Testis (tissue), 3 donors: Measurements from ENCODE around the gene TMEM87B. TPM values are rescaled to one million over a fixed set of nuclear protein-coding genes. Genes with fewer than 3 reads are reported as not detected.
A peak's percentile ranks its signal among the peaks of the same experiment; 100 is the strongest.

Source experiments
- DNase-seq: peaks from one replicate; pipeline ENCODE4 v3.0.0-alpha.2; 2019
- H3K27ac ChIP-seq, 2 donors: fragments of 200-600 bp; sonication (generic); one replicate each; pipeline ENCODE4 v1.5.1; 2019
- H3K27me3 ChIP-seq: fragments of 200-600 bp; sonication (generic); one replicate; pipeline ENCODE4 v1.5.1; 2019
- H3K36me3 ChIP-seq: fragments of 200-600 bp; sonication (generic); one replicate; pipeline ENCODE4 v1.5.1; 2017; ENCODE audit warnings: low read depth; ENCODE audit errors: missing control alignments
- H3K4me1 ChIP-seq: fragments of 200-600 bp; sonication (generic); one replicate; pipeline ENCODE4 v1.5.1; 2019
- H3K4me3 ChIP-seq, 2 donors: fragments of 200-600 bp; sonication (generic); one replicate each; pipeline ENCODE4 v1.5.1; 2017 to 2019
- H3K9me3 ChIP-seq: fragments of 200-600 bp; sonication (generic); one replicate; pipeline ENCODE4 v1.5.1; 2017
- CTCF ChIP-seq, 3 experiments: fragments of 450-650 bp in 2 of 3; fragments of 200-600 bp in 1 of 3; sonication (generic) in 1 of 3; IDR thresholded peaks; one replicate each; pipeline ENCODE4 v1.5.1; 2016 to 2019; ENCODE audit warnings: antibody characterized with exemption in 3 of 3, mild to moderate bottlenecking in 2 of 3, moderate library complexity in 1 of 3
- POLR2A ChIP-seq: fragments of 450-650 bp; IDR thresholded peaks from one replicate; pipeline ENCODE4 v1.6.1; 2017; ENCODE audit warnings: antibody characterized with exemption, mild to moderate bottlenecking, moderate library complexity
- WGBS, 2 donors: methylation state at CpG; one replicate each; pipeline ENCODE4 v1.1.5; 2018; 5-methylcytosine and 5-hydroxymethylcytosine counted together
- intact Hi-C: fragments of 100-400 bp; cut with DNase I; formaldehyde crosslinking; loops from one replicate; pipeline ENCODE4 v1.15.1; 2023; ENCODE audit warnings: low total_unique reads
- polyA plus RNA-seq: library from polyadenylated mRNA; stranded (reverse); fragments of 350-450 nt; fragmentation: Illumina TruSeq; extraction: RNeasy Lipid Tissue Mini Kit (QIAGEN cat#74804); gene quantifications from one replicate; pipeline ENCODE4 v1.2.3, GENCODE V29; 2014; ENCODE audit warnings: low read depth, low replicate concordance; ENCODE audit not compliant: insufficient read depth
- total RNA-seq, 2 donors: library from RNA; depleted of rRNA; stranded (reverse); fragments of >200 nt; gene quantifications; one replicate each; pipeline ENCODE4 v1.2.3, GENCODE V29; 2016

Gene TMEM87B
- total and polyA plus RNA-seq, 3 donors from 2014 or later = 12.9 to 22.6 (median 13.2) TPM

DNA sequence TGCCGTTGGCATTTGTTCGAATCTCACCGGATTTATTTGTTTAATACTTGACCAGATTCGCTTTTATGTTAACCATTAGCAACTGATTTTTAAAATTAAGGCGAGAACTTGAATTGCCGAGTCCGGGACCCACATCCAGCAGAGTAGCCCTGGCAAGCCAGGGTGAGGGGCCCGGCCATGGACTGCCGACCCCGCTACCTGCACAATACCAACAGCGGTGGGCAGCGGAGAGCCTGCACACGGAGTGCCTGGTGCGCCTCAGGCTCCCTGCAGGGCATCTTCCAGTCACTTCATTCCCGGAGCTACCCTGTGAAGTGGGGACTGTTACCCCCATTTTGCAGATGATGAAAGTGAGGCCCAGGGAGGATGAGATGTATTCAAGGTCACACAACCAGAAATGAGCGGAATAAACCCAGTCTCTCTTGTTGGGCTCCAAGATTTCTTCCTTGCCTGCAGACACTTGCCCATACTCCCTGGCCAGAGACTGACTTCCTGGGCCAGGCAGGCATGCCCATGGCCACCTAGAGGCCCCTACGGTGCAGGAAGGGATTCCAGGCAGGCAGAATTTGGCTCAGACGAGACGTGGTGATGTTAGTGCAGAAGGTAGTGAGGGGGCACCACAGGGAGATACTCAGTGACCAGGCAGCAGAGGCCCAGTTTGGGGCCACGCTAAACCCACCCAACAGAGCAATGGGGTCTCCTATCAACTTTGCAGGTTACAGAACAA lies 86.0 kb downstream of the TMEM87B start:
- H3K36me3 ChIP-seq = no peaks in the 10 kb centered on the region
- H3K27ac ChIP-seq = no peak overlapping the region
- TF ChIP-seq CTCF (IDR thresholded peaks at IDR 0.05) = no peak
- no peak for TF ChIP-seq POLR2A
- WGBS, 2 donors = 57 to 85% methylated on average over 19 to 20 of the region's 20 CpGs
- H3K4me1 ChIP-seq = peaks cover 5% of the 10 kb centered on the region
- intact Hi-C loops = no loop called here
- no peaks in the 10 kb centered on the region for H3K27me3 ChIP-seq
- DNase-seq = peak; percentile 1
- H3K4me3 ChIP-seq = no peak overlapping the region
- no peaks in the 10 kb centered on the region for H3K9me3 ChIP-seq

DNA sequence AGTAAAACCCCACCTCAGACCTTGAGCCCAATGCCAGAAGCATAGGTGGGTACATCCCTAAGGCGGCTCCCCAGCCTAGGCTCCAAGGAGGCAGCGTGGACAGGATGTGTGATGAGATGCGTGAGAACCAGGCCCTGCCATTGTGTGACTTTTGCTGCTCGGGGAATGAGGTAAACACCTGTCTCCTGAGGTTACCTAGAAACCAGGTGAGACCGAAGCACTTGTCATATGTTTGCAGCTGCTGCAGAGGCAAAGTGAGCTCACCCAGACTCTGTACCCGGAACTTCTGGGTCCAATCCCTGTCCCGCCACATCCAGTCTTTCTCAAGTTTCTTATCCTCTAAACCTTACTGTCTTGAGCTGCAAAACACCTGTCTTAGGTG lies 86.5 kb downstream of the TMEM87B start:
- WGBS, 2 donors = 83 to 90% methylated on average over 7 of the region's 7 CpGs
- Histone ChIP-seq H3K27me3 (no peaks in the 10 kb centered on the region), H3K27ac (no peak overlapping the region), H3K4me3 (no peak overlapping the region), H3K4me1 (peaks cover 5% of the 10 kb centered on the region), H3K9me3 (no peaks in the 10 kb centered on the region), H3K36me3 (no peaks in the 10 kb centered on the region)
- TF ChIP-seq POLR2A (no peak), CTCF (IDR thresholded peaks at IDR 0.05) (no peak)
- DNase-seq = peak; percentile 9
- intact Hi-C loops = no loop called here

DNA sequence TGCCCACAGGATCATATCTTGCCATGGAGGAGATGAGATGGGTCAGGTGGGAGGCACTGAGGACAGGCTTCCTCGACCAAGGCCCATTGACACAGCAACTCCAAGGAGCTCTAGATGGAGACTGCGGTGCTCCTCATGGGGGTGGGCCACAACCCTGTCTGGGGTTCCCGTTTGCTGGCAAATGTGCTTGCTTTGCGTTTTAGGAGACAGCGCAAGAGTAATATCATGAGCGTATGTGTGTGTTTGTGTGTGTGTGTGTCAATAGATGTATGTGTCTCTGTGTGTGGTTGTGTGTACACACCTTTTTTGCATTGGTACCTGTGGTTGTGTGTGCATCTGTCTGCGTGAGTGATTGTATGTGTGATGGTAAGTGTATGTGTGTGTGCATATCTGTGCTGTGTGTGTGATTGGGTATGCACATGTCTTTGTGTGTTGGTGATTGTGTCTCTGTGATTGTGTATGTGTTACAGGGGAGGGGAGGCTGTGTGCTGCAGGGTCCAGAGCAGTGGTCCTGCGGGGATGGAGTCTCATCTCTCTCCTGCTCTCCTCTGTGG lies 87.5 kb downstream of the TMEM87B start:
- no peaks in the 10 kb centered on the region for H3K9me3 ChIP-seq
- intact Hi-C loops = no loop called here
- H3K4me3 ChIP-seq = no peak overlapping the region
- no peaks in the 10 kb centered on the region for H3K36me3 ChIP-seq
- peaks cover 5% of the 10 kb centered on the region for H3K4me1 ChIP-seq
- H3K27me3 ChIP-seq = no peaks in the 10 kb centered on the region
- WGBS, 2 donors = 91 to 100% methylated on average over 2 to 8 of the region's 8 CpGs
- no peak for DNase-seq
- no peak overlapping the region for H3K27ac ChIP-seq
- TF ChIP-seq CTCF (IDR thresholded peaks at IDR 0.05) = no peak
- no peak for TF ChIP-seq POLR2A

DNA sequence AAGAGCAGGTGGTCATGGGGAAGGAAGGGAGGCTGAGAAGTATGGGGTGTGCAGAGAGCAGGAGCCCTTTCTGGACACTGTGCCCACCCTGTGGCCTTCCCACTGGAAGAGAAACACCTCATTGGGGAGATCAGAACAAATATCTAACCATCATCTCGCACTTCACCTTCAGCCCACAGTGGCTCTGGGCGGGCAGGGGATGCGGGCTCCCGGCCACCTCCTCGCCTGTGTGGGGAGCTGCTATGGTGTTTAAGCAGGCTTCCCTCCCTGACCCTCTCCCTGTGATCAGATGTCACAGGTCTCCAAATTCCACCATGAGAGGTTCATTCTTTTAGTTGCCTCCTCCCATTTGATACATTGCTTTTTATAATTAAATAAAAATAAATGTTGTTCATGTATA lies 88.1 kb downstream of the TMEM87B start:
- no peaks in the 10 kb centered on the region for H3K36me3 ChIP-seq
- 85 to 96% methylated on average over 4 to 5 of the region's 5 CpGs for WGBS, 2 donors
- intact Hi-C loops = no loop called here
- H3K4me1 ChIP-seq = peaks cover 5% of the 10 kb centered on the region
- no peak overlapping the region for H3K4me3 ChIP-seq
- H3K27ac ChIP-seq = no peak overlapping the region
- no peaks in the 10 kb centered on the region for H3K27me3 ChIP-seq
- DNase-seq = peak; percentile 6
- TF ChIP-seq CTCF (IDR thresholded peaks at IDR 0.05) = no peak
- no peak for TF ChIP-seq POLR2A
- H3K9me3 ChIP-seq = no peaks in the 10 kb centered on the region

DNA sequence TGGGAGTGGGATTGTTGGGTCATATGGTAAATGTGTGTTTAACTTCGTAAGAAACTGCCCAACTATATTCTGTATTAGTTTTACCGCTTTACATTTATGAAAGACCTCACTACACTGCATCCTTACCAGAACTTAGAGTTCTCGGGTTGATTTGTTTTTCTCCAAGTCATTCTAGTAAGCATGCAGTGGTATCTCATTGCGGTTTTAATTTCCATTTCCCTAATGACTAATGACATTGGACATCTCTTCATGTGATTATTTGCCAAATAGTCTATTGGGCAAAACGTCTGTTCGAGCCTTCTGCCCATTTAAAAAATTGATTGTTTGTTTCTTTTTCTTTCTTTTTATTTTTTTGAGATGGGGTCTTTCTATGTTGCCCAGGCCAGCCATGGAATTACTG lies 89.9 kb downstream of the TMEM87B start:
- Histone ChIP-seq H3K27ac (no peak overlapping the region), H3K27me3 (no peaks in the 10 kb centered on the region), H3K4me3 (no peak overlapping the region), H3K9me3 (no peaks in the 10 kb centered on the region), H3K4me1 (peaks cover 5% of the 10 kb centered on the region), H3K36me3 (no peaks in the 10 kb centered on the region)
- DNase-seq = no peak
- 90 to 97% methylated on average over 6 of the region's 6 CpGs for WGBS, 2 donors
- intact Hi-C loops = no loop called here
- TF ChIP-seq CTCF (IDR thresholded peaks at IDR 0.05) (no peak), POLR2A (no peak)
